GM23248 (cell line): ENCODE results near the gene ZKSCAN1. TPM values are rescaled to one million over a fixed set of nuclear protein-coding genes. Genes with fewer than 3 reads are reported as not detected.

Source experiments
- DNase-seq: peaks from one replicate; pipeline ENCODE4 v3.0.0-alpha.2; 2015
- H2AFZ ChIP-seq: fragments of 200-600 bp; sonication (generic); 2 replicates; pipeline ENCODE4 v1.6.1; 2016; ENCODE audit warnings: antibody characterized with exemption
- H3F3A ChIP-seq: fragments of 200-600 bp; sonication (generic); 2 replicates; pipeline ENCODE4 v1.6.1; 2016; ENCODE audit warnings: mild to moderate bottlenecking, antibody characterized with exemption, mixed run types; ENCODE audit not compliant: insufficient read depth
- H3K27ac ChIP-seq: fragments of 200-600 bp; sonication (generic); 2 replicates; pipeline ENCODE4 v1.5.1; 2016; ENCODE audit warnings: mild to moderate bottlenecking
- H3K27me3 ChIP-seq: fragments of 200-600 bp; sonication (generic); replicated peaks from 2 replicates; pipeline ENCODE4 v1.6.1; 2016; ENCODE audit warnings: mild to moderate bottlenecking; ENCODE audit not compliant: insufficient read depth
- H3K36me3 ChIP-seq: fragments of 200-600 bp; sonication (generic); 2 replicates; pipeline ENCODE4 v1.6.1; 2016; ENCODE audit warnings: low read depth, mild to moderate bottlenecking
- H3K4me1 ChIP-seq: fragments of 200-600 bp; sonication (generic); 2 replicates; pipeline ENCODE4 v1.6.1; 2016; ENCODE audit warnings: mild to moderate bottlenecking; ENCODE audit not compliant: insufficient read depth
- H3K4me2 ChIP-seq: fragments of 200-600 bp; sonication (generic); one replicate; pipeline ENCODE4 v1.6.1; 2016; ENCODE audit warnings: mild to moderate bottlenecking; ENCODE audit not compliant: unreplicated experiment
- H3K4me3 ChIP-seq: fragments of 200-600 bp; sonication (generic); 2 replicates; pipeline ENCODE4 v1.5.1; 2016; ENCODE audit warnings: mild to moderate bottlenecking
- H3K79me2 ChIP-seq: fragments of 200-600 bp; sonication (generic); 2 replicates; pipeline ENCODE4 v1.6.1; 2016; ENCODE audit warnings: mild to moderate bottlenecking; ENCODE audit not compliant: insufficient read depth
- H3K9ac ChIP-seq: fragments of 200-600 bp; sonication (generic); 2 replicates; pipeline ENCODE4 v1.6.1; 2016; ENCODE audit warnings: mild to moderate bottlenecking
- H3K9me2 ChIP-seq: fragments of 200-600 bp; sonication (generic); 2 replicates; pipeline ENCODE4 v1.6.1; 2016; ENCODE audit warnings: mixed run types, mild to moderate bottlenecking, moderate library complexity; ENCODE audit not compliant: insufficient read depth
- H3K9me3 ChIP-seq: fragments of 200-600 bp; sonication (generic); one replicate; pipeline ENCODE4 v1.6.1; 2017; ENCODE audit warnings: low read depth
- H4K20me1 ChIP-seq: fragments of 200-600 bp; sonication (generic); 2 replicates; pipeline ENCODE4 v1.6.0; 2016; ENCODE audit not compliant: insufficient read depth
- EZH2 ChIP-seq: fragments of 200-600 bp; sonication (generic); IDR thresholded peaks from 2 replicates; pipeline ENCODE4 v1.6.1; 2018; ENCODE audit warnings: antibody characterized with exemption, mild to moderate bottlenecking; ENCODE audit not compliant: insufficient read depth, poor library complexity, severe bottlenecking
- EZH2phosphoT487 ChIP-seq: fragments of 200-600 bp; sonication (generic); IDR thresholded peaks from 2 replicates; pipeline ENCODE4 v1.6.1; 2018; ENCODE audit warnings: antibody characterized with exemption, moderate library complexity, mild to moderate bottlenecking, low read depth; ENCODE audit not compliant: insufficient read depth
- WGBS, 2 experiments: methylation state at CpG; one replicate each; pipeline ENCODE4 v1.1.6; 2015 to 2017; ENCODE audit warnings: low lambda C conversion rate in 2 of 2, low coverage in 1 of 2; ENCODE audit errors: missing lambda C conversion rate in 2 of 2; 5-methylcytosine and 5-hydroxymethylcytosine counted together
- in situ Hi-C: fragments of 300-500 bp; cut with MboI; formaldehyde crosslinking; loops from 2 replicates; pipeline ENCODE4 v1.15.0; 2020
- polyA plus RNA-seq: library from polyadenylated mRNA; unstranded; fragments of >200 nt; fragmentation: Nextera tagmentation; extraction: Ambion mirVana; gene quantifications from 2 replicates; pipeline ENCODE4 v1.2.1, GENCODE V29; 2016
- total RNA-seq: library from RNA; depleted of rRNA; stranded (reverse); fragments of >200 nt; shearing (Covaris generic); gene quantifications from 2 replicates; pipeline ENCODE4 v1.2.3, GENCODE V29; 2014

Gene ZKSCAN1
- total and polyA plus RNA-seq, 2 experiments from 2014 or later, result 21.9 to 33.7 TPM

- Histone ChIP-seq H3K4me3 (no peak overlapping the region), H3K4me2 (no peak overlapping the region), H3F3A (peaks cover 15% of the 10 kb centered on the region; the same call in 1 of the 2 replicates), H3K4me1 (peaks cover 22% of the 10 kb centered on the region), H3K9ac (no peak overlapping the region), H3K9me2 (no peaks in the 10 kb centered on the region), H3K27me3 (no peaks in the 10 kb centered on the region), H4K20me1 (no peaks in the 10 kb centered on the region), H3K36me3 (peaks cover 24% of the 10 kb centered on the region), H2AFZ (no peak overlapping the region), H3K9me3 (no peaks in the 10 kb centered on the region), H3K27ac (peak overlapping the region; percentile 1; the same call in 1 of the 2 replicates), H3K79me2 (peaks cover 93% of the 10 kb centered on the region)
- TF ChIP-seq EZH2phosphoT487, result no peak
- TF ChIP-seq EZH2, result no peak
- peak; percentile 45 for DNase-seq
- 97% methylated on average over 3 of the region's 3 CpGs for WGBS, 2 experiments
- in situ Hi-C loops, result no loop called here
Measured at GRCh38 chr7:100021297-100021696, 5.9 kb downstream of the ZKSCAN1 start.

GRCh38 chr7:100022621-100023020 is 7.2 kb downstream of the ZKSCAN1 start:
- peaks cover 80% of the 10 kb centered on the region for H3K79me2 ChIP-seq
- peaks cover 31% of the 10 kb centered on the region for H3K36me3 ChIP-seq
- no peaks in the 10 kb centered on the region for H3K27me3 ChIP-seq

GRCh38 chr7:100023526-100023925 is 8.1 kb downstream of the ZKSCAN1 start:
- no peak for DNase-seq
- WGBS, 2 experiments, result 93 to 98% methylated on average over 12 of the region's 12 CpGs
- Histone ChIP-seq H2AFZ (no peak overlapping the region), H3K79me2 (peaks cover 76% of the 10 kb centered on the region), H3K36me3 (peaks cover 39% of the 10 kb centered on the region), H3F3A (peaks cover 15% of the 10 kb centered on the region; the same call in 1 of the 2 replicates), H3K9me2 (no peaks in the 10 kb centered on the region), H3K4me1 (peaks cover 9% of the 10 kb centered on the region), H3K27me3 (no peaks in the 10 kb centered on the region), H3K9me3 (no peaks in the 10 kb centered on the region), H4K20me1 (no peaks in the 10 kb centered on the region), H3K4me2 (no peak overlapping the region), H3K9ac (no peak overlapping the region), H3K4me3 (no peak overlapping the region), H3K27ac (no peak overlapping the region)
- TF ChIP-seq EZH2phosphoT487 (no peak), EZH2 (no peak)
- in situ Hi-C loops, result no loop called here

More at GRCh38 chr7:100022621-100023020, 7.2 kb downstream of the ZKSCAN1 start:
- no peaks in the 10 kb centered on the region for H4K20me1 ChIP-seq
- H3K9me3 ChIP-seq, result no peaks in the 10 kb centered on the region
- peaks cover 14% of the 10 kb centered on the region for H3K4me1 ChIP-seq
- no peak overlapping the region for H3K4me3 ChIP-seq
- no peak overlapping the region for H3K4me2 ChIP-seq
- 55 to 58% methylated on average over 5 of the region's 5 CpGs for WGBS, 2 experiments
- H3K27ac ChIP-seq, result no peak overlapping the region
- no peaks in the 10 kb centered on the region for H3K9me2 ChIP-seq
- no peak overlapping the region for H2AFZ ChIP-seq
- no peak for DNase-seq
- in situ Hi-C loops, result no loop called here
- no peak overlapping the region for H3K9ac ChIP-seq
- TF ChIP-seq EZH2 (no peak), EZH2phosphoT487 (no peak)
- peaks cover 15% of the 10 kb centered on the region; the same call in 1 of the 2 replicates for H3F3A ChIP-seq

- Histone ChIP-seq H3K9ac (no peak overlapping the region), H3K4me2 (no peak overlapping the region), H2AFZ (no peak overlapping the region), H4K20me1 (no peaks in the 10 kb centered on the region), H3K79me2 (peaks cover 70% of the 10 kb centered on the region), H3K9me3 (no peaks in the 10 kb centered on the region), H3K36me3 (peaks cover 41% of the 10 kb centered on the region), H3K4me3 (no peak overlapping the region), H3F3A (peaks cover 15% of the 10 kb centered on the region; the same call in 1 of the 2 replicates), H3K27ac (no peak overlapping the region), H3K9me2 (no peaks in the 10 kb centered on the region), H3K27me3 (no peaks in the 10 kb centered on the region), H3K4me1 (peaks cover 9% of the 10 kb centered on the region)
- TF ChIP-seq EZH2 (no peak), EZH2phosphoT487 (no peak)
- in situ Hi-C loops, result no loop called here
- no peak for DNase-seq
- WGBS, 2 experiments, result 89 to 92% methylated on average over 12 of the region's 12 CpGs
Measured at GRCh38 chr7:100024020-100024619, 8.7 kb downstream of the ZKSCAN1 start.
